ENCODE measurements around the gene PREX1.

The PREX1 gene

DNA sequence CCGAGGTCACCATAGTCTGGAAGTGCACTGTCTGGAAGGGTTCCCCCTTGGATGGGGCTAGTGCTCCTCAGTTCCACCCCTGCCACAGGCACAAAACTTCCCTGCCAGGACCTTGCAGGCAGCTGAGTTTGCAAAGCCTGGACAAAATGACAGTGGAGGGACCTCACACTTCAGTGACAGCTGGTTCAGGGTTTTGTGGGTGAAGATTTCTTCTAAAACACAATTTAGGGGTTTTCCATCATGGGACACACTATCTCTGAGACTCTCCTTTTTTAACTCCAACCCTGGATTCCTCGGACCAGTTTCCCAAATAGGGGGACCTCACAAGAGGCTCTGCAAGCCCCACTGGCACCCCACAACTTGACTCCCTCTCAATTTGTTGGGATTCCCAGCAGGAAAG is 33.6 kb upstream of the PREX1 start:
- no peak for ATAC-seq
- TF ChIP-seq PPARA (CRISPR knock-in tag; IDR thresholded peaks at IDR 0.05; ENCODE audit: borderline replicate concordance) (no peak), RARB (CRISPR knock-in tag; IDR thresholded peaks at IDR 0.05) (no peak), BACH2 (CRISPR knock-in tag; IDR thresholded peaks at IDR 0.05; ENCODE audit: borderline replicate concordance) (no peak)

GRCh38 chr20:48858075-48858790 is 30.4 kb upstream of the PREX1 start:
- no peak for ATAC-seq
- no peak for TF ChIP-seq ISL1 (CRISPR knock-in tag; IDR thresholded peaks at IDR 0.05)

GRCh38 chr20:48856130-48856529 is 28.3 kb upstream of the PREX1 start:
- no peak for TF ChIP-seq ISL1 (CRISPR knock-in tag; IDR thresholded peaks at IDR 0.05)
- TF ChIP-seq, protein P1, sequence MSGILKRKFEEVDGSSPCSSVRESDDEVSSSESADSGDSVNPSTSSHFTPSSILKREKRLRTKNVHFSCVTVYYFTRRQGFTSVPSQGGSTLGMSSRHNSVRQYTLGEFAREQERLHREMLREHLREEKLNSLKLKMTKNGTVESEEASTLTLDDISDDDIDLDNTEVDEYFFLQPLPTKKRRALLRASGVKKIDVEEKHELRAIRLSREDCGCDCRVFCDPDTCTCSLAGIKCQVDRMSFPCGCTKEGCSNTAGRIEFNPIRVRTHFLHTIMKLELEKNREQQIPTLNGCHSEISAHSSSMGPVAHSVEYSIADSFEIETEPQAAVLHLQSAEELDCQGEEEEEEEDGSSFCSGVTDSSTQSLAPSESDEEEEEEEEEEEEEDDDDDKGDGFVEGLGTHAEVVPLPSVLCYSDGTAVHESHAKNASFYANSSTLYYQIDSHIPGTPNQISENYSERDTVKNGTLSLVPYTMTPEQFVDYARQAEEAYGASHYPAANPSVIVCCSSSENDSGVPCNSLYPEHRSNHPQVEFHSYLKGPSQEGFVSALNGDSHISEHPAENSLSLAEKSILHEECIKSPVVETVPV (CRISPR knock-in tag; IDR thresholded peaks at IDR 0.05), result no peak
- TF ChIP-seq, protein P2, sequence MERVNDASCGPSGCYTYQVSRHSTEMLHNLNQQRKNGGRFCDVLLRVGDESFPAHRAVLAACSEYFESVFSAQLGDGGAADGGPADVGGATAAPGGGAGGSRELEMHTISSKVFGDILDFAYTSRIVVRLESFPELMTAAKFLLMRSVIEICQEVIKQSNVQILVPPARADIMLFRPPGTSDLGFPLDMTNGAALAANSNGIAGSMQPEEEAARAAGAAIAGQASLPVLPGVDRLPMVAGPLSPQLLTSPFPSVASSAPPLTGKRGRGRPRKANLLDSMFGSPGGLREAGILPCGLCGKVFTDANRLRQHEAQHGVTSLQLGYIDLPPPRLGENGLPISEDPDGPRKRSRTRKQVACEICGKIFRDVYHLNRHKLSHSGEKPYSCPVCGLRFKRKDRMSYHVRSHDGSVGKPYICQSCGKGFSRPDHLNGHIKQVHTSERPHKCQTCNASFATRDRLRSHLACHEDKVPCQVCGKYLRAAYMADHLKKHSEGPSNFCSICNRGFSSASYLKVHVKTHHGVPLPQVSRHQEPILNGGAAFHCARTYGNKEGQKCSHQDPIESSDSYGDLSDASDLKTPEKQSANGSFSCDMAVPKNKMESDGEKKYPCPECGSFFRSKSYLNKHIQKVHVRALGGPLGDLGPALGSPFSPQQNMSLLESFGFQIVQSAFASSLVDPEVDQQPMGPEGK (CRISPR knock-in tag; IDR thresholded peaks at IDR 0.05; ENCODE audit: borderline replicate concordance), result no peak
- TF ChIP-seq ZFP3 (CRISPR knock-in tag; IDR thresholded peaks at IDR 0.05), result no peak
- TF ChIP-seq, protein P3, sequence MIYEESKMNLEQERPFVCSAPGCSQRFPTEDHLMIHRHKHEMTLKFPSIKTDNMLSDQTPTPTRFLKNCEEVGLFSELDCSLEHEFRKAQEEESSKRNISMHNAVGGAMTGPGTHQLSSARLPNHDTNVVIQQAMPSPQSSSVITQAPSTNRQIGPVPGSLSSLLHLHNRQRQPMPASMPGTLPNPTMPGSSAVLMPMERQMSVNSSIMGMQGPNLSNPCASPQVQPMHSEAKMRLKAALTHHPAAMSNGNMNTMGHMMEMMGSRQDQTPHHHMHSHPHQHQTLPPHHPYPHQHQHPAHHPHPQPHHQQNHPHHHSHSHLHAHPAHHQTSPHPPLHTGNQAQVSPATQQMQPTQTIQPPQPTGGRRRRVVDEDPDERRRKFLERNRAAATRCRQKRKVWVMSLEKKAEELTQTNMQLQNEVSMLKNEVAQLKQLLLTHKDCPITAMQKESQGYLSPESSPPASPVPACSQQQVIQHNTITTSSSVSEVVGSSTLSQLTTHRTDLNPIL (CRISPR knock-in tag; IDR thresholded peaks at IDR 0.05; ENCODE audit: low read depth), result no peak
- no peak for TF ChIP-seq ESRRG (CRISPR knock-in tag; IDR thresholded peaks at IDR 0.05)
- no peak for TF ChIP-seq BACH2 (CRISPR knock-in tag; IDR thresholded peaks at IDR 0.05; ENCODE audit: borderline replicate concordance)
- TF ChIP-seq ARNTL (CRISPR knock-in tag; IDR thresholded peaks at IDR 0.05; ENCODE audit: borderline replicate concordance, low read depth), result no peak
- no peak for TF ChIP-seq RARB (CRISPR knock-in tag; IDR thresholded peaks at IDR 0.05)
- no peak for TF ChIP-seq TCF4 (CRISPR knock-in tag; IDR thresholded peaks at IDR 0.05; ENCODE audit: borderline replicate concordance)
- ATAC-seq, result no peak

DNA sequence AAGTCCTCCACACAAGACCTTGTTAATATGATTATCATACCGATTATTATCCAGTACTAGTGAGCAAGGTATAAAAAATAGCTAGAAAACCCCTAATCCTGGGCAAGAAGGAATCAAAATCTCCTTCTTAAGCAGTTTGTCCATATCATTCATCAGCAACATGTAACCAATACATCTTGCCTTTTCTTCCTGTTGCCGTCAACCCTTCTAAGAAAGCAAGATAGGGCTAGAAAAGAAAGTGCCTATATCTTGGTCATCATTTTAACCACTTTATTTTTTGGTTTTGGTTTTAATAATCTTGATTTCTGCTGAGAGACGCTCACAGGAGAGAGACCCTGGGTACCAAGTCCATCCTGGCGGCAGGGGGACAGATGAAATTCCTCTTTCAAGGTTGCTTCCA is 27.2 kb upstream of the PREX1 start:
- no peak for ATAC-seq
- TF ChIP-seq BACH2 (CRISPR knock-in tag; IDR thresholded peaks at IDR 0.05; ENCODE audit: borderline replicate concordance) (no peak), PPARA (CRISPR knock-in tag; IDR thresholded peaks at IDR 0.05; ENCODE audit: borderline replicate concordance) (no peak), ARNTL (CRISPR knock-in tag; IDR thresholded peaks at IDR 0.05; ENCODE audit: borderline replicate concordance, low read depth) (no peak), ESRRG (CRISPR knock-in tag; IDR thresholded peaks at IDR 0.05) (no peak), SNAI2 (CRISPR knock-in tag; IDR thresholded peaks at IDR 0.05) (no peak), ZNF70 (CRISPR knock-in tag; IDR thresholded peaks at IDR 0.05) (no peak), OSR1 (CRISPR knock-in tag; IDR thresholded peaks at IDR 0.05) (no peak), ZC3H10 (CRISPR knock-in tag; IDR thresholded peaks at IDR 0.05) (no peak), ZFP3 (CRISPR knock-in tag; IDR thresholded peaks at IDR 0.05) (no peak), ZNF565 (CRISPR knock-in tag; conservative IDR thresholded peaks at IDR 0.05; ENCODE audit: low read depth) (no peak), ISL1 (CRISPR knock-in tag; IDR thresholded peaks at IDR 0.05) (no peak), GLIS3 (CRISPR knock-in tag; IDR thresholded peaks at IDR 0.05) (no peak), CSDC2 (CRISPR knock-in tag; IDR thresholded peaks at IDR 0.05) (no peak), RARB (CRISPR knock-in tag; IDR thresholded peaks at IDR 0.05) (no peak)
- TF ChIP-seq, protein P2 (CRISPR knock-in tag; IDR thresholded peaks at IDR 0.05; ENCODE audit: borderline replicate concordance), result no peak
- TF ChIP-seq, protein P4, sequence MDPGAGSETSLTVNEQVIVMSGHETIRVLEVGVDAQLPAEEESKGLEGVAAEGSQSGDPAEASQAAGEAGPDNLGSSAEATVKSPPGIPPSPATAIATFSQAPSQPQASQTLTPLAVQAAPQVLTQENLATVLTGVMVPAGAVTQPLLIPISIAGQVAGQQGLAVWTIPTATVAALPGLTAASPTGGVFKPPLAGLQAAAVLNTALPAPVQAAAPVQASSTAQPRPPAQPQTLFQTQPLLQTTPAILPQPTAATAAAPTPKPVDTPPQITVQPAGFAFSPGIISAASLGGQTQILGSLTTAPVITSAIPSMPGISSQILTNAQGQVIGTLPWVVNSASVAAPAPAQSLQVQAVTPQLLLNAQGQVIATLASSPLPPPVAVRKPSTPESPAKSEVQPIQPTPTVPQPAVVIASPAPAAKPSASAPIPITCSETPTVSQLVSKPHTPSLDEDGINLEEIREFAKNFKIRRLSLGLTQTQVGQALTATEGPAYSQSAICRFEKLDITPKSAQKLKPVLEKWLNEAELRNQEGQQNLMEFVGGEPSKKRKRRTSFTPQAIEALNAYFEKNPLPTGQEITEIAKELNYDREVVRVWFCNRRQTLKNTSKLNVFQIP (CRISPR knock-in tag; IDR thresholded peaks at IDR 0.05; ENCODE audit: borderline replicate concordance, low read depth), result no peak
- TF ChIP-seq, protein P3 (CRISPR knock-in tag; IDR thresholded peaks at IDR 0.05; ENCODE audit: low read depth), result no peak
- TF ChIP-seq, protein P1 (CRISPR knock-in tag; IDR thresholded peaks at IDR 0.05), result no peak
- TF ChIP-seq, protein P5, sequence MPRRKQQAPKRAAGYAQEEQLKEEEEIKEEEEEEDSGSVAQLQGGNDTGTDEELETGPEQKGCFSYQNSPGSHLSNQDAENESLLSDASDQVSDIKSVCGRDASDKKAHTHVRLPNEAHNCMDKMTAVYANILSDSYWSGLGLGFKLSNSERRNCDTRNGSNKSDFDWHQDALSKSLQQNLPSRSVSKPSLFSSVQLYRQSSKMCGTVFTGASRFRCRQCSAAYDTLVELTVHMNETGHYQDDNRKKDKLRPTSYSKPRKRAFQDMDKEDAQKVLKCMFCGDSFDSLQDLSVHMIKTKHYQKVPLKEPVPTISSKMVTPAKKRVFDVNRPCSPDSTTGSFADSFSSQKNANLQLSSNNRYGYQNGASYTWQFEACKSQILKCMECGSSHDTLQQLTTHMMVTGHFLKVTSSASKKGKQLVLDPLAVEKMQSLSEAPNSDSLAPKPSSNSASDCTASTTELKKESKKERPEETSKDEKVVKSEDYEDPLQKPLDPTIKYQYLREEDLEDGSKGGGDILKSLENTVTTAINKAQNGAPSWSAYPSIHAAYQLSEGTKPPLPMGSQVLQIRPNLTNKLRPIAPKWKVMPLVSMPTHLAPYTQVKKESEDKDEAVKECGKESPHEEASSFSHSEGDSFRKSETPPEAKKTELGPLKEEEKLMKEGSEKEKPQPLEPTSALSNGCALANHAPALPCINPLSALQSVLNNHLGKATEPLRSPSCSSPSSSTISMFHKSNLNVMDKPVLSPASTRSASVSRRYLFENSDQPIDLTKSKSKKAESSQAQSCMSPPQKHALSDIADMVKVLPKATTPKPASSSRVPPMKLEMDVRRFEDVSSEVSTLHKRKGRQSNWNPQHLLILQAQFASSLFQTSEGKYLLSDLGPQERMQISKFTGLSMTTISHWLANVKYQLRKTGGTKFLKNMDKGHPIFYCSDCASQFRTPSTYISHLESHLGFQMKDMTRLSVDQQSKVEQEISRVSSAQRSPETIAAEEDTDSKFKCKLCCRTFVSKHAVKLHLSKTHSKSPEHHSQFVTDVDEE (CRISPR knock-in tag; IDR thresholded peaks at IDR 0.05), result no peak
